ENCODE measurements around the gene ITGA7.
"Not testable (repeated sequence)": the region's sequence is repeated elsewhere in the genome, so short reads cannot be mapped to it uniquely, and the experiment has no call there.

Gene ITGA7

DNA sequence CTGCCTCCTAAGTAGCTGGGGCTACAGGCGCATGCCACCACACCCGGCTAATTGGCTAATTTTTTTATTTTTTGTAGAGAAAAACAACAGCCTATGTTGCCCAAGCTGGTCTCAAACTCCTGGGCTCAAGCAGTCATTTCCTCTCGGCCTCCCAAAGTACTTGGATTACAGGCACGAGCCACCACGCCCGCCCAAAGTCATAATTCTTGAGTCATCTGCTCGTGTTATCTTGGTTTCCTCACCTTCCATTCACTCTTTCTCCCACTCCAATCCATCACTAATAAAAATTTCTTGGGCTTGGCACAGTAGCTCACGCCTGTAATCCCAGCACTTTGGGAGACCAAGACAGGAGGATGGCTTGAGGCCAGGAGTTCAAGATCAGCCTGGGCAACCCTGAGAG, 32.0 kb downstream of the ITGA7 start:
- DNase-seq, result no peak

DNA sequence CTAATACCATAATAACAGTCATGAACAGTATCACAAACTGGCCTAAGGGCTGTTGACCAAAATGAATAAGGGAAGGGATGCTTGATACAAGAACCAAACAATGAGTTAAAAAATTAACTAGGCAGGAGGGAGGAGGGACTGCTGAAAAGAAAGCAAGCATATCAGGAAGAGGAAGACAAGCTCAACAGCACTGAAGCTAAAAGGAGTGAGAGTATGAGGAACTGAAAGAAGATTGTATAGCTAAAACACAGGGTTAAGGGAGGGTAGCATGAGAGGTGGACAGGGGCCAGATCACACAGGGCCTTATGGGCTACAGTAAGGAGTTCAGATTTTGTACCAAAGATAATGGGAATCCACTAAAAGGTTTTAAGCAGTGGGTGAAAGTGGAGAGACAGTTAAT, 34.1 kb downstream of the ITGA7 start:
- no peak for DNase-seq

DNA sequence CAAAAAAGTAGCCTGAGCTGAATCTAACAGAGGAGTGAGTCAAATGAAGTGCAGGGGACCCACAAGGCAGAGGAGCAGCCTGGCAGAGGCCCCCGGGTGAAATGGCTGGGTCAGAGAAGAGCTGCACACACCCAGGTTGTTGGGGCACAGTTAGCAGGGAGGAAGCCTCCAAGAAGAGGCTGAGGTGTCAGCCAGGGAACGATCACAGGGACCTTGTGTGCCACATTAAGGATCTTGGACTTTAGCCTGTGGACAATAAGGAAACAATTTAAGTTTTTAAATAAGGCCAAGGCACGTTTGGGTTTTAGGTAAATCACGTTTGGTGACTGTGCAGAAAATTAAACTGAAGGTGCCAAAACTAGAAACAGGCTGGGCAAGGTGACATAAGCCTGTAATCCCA, 36.0 kb downstream of the ITGA7 start:
- no peak for DNase-seq

DNA sequence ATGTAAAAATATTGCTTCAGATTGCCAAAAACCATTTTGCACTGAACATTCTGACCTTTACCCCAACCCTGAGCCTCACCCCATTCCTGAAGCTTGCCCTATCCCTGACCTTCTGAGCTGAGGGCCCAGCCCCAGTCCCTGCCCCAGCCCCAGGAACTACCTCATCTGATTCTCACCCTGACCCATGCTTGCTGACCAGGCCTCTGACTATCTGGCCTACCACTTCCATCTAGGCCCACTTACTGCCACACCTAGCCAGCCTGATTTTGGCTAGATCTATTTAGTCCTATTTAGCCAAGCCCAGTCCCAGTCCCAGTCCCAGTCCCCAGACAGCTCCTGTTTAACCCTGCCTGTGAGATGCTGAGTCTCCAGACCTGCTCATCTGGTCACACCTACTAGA, 37.4 kb downstream of the ITGA7 start:
- no peak for DNase-seq

DNA sequence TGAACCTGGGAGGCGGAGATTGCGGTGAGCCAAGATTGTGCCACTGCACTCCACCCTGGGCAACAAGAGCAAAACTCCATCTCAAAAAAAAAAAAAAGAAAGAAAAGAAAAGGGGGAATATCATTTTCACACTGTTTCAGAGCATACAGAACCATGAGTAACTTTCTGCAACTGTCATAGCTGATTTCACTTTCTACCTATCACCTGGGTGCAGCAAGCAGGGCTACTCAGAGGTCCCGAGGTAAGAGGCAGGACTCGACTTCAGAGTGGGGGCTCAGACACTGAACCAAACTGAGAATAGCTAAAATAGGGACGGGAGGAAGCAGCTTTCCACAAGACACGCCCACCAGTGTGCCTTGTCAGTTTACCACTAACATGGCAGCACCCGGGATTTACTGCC, 41.2 kb downstream of the ITGA7 start:
- no peak for DNase-seq

DNA sequence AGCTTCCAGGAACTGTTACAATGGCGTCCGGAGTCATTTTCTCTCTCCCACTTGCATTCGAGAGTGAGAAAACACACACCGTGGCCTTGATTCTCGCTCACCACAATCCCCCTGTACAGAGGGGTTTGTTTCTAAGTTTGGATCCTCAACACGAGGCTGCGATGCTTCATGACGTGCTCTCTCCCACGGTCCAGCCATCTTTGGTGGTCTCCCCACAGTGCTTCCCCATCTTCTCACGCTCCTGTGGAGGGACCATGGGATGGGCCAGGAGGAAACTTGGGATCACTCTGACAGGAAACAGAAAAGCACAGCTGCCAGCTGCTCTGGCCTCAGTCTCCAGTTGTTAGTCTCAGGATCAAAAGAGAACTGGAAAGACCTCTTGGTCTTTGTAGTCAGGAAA, 42.9 kb downstream of the ITGA7 start:
- no peak for DNase-seq

DNA sequence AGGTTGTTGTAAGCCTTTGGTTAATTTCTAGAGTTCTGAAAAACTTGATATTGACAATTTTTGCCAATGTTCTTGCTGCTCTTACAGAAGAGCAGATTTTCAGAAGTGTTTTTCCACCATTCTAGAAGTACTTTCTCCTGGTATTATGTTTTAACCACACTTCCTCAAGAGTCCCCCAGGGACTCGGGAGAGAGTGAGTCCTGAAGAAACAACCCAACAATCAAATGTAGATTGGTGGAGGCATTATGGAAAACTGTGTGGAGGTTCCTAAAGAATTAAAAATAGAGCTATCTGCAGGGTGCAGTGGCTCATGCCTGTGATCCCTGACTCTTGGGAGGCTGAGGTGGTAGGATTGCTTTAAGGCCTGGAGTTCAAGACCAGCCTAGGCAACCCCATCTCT, 44.3 kb downstream of the ITGA7 start:
- no peak for DNase-seq

DNA sequence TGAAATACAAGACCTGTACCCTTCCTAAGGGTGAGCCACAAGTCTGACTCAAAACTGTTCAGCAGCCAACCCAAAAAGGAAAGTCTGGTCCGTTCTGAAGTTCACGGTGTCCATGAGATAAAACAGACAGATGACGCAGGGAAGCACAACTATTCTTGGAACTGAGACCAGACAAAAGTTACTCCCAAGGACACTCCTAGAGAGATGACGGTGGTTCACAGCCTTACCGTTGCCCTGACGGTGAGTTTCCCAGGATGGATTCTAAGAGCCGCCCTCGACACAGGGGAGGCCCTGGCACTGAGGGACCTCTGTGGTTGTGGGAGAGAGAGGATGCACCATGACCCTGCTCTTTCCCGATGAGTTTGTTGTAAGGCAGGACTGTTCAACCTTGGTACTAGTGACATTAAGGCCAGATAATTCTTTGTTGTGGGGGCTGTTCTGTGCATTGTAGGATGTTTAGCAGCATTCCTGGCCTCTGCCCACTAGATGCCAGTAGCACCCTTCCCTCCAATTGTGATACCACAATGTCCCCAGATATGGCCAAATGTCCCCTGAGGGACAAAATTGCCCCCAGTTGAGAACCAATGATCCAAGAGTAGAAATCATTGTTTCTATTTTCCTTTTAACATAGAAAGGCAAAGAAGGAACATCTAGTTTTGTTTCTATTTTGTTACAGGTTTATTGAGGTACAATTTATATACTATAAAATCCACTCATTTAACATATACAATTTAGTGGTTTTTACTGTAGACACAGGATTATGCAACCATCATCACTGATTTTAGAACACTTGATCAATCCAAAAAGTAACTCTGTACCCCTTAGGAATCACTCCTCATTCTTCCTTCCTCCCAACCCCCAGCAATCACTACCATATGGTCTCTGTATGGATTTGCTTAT, 48.0 kb downstream of the ITGA7 start:
- peak in 1 of 2 experiments; percentile 25 for DNase-seq

DNA sequence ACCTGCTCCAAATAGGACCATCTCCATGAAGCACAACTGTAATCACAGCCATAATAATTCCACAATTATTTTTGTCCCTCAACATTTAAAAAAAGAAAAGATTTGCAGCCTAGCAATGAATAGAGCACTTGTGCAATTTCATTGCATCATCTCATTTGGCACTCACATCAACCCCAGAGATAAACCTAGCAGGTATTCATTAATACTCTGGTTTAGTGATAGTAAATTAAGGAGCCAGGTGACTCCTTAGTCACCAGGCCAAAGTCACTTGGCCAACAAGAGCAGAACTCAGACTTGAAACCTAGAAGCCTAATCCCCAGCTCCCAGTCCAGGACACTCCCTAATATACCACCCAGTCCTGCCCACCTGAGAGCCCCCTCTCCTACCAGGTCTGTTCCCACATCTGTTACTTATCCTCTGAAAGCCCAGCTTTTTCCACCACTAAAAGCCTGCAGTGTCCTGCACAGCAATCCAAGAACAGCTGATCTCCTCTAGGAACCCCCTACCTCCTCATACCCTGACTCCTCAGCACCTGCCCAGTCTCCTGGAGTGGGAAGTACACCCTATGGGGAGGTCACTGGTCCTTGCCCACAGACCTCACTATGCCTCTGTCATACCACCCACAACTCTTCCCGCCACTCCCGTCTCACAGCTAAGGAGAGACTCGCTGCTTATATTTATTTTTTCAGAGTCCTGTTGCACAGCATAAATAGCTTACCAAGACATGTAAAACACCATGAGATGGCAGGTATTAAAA, 48.9 kb downstream of the ITGA7 start:
- no peak for DNase-seq

DNA sequence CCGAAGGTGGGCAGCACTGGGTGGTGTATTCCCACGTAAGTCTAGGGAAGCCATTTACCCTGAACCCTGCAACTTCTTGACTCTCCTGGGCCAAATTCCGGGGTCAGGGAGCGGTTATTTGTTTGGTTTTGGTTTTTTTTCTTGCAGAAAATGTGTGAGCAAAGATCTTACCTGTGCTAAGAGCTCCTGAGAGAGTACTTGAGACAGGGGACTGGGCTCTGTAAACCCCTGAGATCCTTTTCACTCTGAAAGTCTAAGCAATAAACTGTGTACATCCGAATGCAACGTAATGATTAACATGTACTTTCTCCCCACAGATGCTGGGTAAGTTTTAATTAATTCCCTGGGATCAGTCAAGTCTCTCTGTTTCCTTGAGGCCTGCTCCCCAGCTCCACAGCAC, 49.5 kb downstream of the ITGA7 start:
- DNase-seq, result no peak

DNA sequence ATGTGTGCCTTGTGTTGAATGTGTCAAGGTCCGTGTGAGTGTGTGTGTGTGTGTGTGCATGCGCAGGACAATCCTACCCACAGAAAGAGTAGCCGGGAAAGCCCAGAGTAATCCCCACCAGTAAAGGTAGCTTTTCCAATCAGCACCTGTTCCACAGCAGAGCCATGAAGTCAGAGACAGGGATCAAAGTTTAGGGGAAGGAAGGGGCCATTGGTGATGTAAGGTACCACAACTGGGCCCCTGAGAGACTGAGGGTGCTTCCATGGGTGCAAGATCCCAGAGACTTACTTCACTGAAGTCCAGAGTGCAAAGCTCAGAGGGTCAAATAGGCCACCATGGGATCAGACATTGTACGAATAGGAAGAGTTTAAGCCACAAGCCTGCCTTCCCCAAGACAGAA, 50.5 kb downstream of the ITGA7 start:
- DNase-seq, result no peak

DNA sequence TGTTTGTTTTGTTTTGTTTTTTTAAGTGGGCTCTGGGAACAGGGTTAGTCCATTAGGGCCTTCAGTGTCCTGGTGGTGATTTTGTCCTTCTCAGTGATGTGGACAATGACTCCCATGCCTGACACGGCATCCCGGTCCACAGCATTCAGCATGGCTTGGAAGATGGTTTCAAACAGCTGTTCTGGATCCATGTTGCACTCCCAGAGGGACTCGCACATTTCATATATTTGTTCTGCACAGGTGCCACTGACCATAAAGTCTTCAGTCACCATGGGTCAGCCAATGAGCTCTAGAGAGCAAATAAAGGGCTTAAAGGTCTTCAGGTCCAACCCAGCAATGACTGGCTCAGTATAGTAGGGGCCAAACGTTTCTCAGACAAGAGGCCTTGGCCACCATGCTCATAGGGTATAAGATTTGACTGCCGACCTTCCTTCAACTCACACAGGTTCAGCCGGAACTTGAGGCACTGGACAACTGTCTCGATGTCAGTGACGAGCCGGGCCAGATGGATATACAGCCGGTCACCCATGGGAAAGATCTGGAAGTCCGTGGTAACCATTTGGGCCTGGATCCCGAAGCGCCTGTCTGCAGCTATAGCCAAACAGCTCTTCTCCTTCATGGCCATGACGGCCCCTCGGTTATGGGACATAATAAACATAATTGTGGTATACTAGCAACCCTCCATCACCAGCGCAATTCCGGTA, 53.0 kb downstream of the ITGA7 start:
- no peak for DNase-seq

DNA sequence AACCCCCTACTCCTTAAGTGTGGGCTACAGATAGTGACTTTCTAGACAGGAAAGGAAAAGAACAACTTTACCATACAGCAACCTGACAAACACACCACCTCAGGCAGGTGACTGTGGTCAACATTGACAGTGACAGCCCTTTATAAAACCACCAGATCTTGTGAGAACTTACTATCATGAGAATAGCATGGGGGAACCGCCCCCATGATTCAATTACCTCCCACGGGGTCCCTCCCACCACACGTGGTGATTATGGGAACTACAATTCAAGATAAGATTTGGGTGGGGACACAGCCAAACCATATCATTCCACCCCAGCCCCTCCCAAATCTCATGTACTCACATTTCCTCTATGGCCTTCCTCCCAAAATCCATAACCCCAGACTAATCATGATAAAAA, 54.7 kb downstream of the ITGA7 start:
- DNase-seq, result no peak

DNA sequence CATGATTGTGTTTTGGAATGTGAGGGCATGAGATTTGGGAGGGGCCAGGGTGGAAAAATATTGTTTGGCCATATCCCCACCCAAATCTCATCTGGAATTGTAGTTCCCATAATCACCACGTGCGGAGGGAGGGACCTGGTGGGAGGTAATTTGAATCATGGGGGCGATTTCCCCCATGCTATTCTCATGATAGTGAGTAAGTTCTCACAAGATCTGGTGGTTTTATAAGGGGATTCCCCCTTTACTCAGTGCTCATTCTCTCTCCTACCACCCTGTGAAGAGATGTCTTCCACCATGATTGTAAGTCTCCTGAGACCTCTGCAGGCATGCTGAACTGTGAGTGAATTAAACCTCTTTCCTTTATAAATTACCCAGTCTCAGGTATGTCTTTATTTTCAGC, 55.4 kb downstream of the ITGA7 start:
- no peak for DNase-seq

DNA sequence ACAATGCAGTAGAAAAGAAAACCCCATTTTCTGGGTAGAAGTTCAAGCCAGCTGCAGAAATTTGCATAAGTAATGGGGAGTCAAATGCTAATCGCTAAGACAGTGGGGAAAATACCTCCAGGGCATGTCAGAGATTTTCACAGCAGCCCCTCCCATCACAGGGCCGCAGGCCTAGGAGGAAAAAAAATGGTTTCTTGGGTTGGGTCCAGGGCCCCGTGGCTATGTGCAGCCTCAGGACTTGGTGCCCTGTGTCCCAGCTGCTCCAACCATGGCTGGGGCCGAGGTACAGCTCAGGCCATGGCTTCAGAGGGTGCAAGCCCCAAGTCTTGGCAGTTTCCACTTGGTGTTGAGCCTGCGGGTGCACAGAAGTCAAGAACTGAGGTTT, 56.4 kb downstream of the ITGA7 start:
- no peak for DNase-seq

DNA sequence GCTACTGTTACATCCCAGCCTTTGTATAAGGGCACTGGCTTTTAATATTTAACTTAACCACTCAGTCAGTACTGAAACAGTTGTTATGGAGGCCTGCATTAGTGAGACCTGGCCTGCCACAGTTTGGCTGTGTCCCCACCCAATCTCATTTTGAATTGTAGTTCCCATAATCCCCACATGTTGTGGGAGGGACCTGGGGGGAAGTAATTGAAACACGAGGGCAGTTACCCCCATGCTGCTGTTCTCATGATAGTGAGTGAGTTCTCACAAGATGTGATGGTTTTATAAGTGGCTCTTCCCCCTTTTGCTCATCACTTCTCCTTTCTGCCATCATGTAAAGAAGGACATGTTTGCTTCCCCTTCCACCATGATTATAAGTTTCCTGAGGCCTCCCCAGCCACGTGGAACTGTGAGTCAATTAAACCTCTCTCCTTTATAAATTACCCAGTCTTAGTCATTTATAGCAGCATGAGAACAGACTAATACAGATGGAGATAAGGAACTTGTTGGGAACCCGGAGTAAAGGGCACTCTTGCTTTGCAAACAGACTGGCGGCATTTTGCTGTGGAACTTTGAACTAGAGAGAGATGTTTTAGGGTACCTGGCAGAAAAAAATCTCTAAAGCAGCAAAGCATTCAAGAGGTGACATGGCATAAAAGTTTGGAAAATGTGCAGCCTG, 56.9 kb downstream of the ITGA7 start:
- DNase-seq, result not testable (repeated sequence)

DNA sequence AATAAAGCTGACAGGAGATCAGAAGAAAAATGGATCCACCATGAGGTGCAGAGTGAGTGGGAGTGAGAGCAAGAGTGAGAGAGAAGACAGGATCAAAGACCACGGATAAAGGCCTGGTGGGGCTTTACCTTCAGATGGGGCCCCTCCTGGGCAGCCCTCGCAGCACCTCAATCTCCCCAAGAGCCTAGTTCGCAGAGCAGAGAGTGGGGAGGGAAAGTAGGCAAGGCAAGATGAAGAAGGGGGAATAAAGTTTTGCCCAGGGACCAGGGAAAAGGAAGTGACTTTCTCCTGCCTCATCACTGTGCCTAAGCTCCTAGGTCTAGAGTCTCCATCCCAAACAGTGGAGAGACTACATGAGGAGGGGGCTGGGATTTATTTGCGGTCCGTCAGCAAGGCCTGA, 60.7 kb downstream of the ITGA7 start:
- DNase-seq, result no peak

DNA sequence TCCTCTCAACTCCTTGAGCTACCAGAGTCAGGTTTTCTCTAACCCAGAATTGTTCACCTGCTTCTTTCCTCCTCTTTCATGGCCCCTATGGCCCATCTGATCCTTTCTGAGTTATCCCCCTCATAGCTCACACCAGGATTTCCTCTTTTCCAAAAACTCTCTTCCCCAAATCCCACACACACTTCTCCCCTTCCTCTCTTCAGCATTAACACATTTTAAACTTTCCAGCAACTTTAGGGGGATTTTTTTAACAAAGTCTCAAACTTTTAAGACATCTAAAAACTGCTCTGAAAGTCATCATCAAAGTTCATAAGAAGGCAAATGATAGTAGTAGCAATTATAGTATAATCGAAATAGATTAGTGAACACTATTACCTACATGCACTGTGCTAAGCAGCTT, 63.1 kb downstream of the ITGA7 start:
- DNase-seq, result no peak

DNA sequence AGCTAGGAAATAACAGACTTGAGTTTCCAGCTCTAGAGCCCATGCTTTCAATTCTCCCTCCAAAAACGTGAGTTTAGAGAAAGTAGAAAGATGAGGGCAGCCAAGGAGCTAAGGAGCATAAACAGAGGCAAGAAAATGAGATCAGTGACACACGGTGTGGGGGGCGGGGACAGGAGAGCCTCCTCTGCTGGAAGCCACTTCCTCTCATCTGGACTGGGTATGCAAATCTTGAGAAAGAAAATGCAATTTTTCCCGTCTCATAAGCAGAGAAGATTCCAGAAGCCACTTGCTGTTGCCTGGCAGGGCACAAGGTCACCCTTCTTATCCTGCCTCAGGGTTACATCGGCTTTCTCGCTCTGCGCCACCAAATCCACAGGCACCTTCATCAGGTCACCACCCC, 65.0 kb downstream of the ITGA7 start:
- no peak for DNase-seq

DNA sequence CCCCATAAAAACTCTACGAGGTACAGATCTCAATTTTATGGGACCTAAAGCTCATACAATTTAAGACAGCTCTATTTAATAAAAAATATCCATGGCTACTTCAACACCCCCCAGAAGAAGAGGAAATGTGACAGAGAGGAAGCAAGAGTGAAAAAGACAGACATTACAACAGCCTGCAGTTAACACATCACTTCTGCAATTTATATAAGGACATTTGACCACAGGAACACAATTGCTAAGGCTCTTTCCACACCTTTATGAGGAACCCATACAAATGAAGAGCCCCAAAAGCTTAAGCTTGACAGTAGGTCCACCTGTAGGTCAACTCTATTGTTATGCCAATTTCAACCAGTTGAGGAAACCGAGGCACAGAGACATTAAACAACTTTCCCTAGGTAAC, 65.4 kb downstream of the ITGA7 start:
- DNase-seq, result no peak

DNA sequence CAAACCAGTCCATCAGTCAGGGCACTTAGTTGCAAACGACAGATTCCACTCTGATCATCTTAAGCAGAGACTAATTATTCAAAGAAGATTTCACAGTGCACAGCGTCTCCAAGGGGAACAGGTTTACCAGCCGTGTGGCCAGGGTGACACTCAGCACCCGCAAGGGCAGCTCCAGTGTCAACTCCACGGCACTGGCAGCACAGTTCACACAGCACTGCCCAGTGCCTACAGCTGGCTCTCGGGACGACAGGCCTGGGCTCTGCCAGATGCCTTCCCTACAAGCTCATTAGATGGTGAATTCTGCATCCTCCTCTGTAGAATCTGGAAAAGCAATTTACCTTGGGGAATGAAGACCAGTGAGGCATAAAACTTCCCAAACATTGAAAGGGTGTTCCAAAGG, 66.1 kb downstream of the ITGA7 start:
- no peak for DNase-seq

DNA sequence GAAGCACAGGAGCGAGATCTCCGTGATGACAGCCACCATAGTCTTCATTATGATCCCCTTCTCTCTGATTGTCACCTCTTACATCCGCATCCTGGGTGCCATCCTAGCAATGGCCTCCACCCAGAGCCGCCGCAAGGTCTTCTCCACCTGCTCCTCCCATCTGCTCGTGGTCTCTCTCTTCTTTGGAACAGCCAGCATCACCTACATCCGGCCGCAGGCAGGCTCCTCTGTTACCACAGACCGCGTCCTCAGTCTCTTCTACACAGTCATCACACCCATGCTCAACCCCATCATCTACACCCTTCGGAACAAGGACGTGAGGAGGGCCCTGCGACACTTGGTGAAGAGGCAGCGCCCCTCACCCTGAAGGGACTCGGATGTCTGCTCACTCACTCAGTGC, 70.2 kb downstream of the ITGA7 start:
- DNase-seq, result no peak

DNA sequence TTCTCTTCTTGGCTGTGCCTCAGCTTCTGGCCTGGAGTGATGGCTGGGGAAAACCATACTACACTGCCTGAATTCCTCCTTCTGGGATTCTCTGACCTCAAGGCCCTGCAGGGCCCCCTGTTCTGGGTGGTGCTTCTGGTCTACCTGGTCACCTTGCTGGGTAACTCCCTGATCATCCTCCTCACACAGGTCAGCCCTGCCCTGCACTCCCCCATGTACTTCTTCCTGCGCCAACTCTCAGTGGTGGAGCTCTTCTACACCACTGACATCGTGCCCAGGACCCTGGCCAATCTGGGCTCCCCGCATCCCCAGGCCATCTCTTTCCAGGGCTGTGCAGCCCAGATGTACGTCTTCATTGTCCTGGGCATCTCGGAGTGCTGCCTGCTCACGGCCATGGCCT, 70.9 kb downstream of the ITGA7 start, which contains the start of gene OR10P1:
Gene OR10P1, plus strand, starts transcription at position 40 of the 400 bp plus-strand sequence. Its CDS starts 0 bp downstream, at position 40.
- no peak for DNase-seq
